ENCODE results near the gene ADCYAP1.
"Not testable (repeated sequence)": the region's sequence is repeated elsewhere in the genome, so short reads cannot be mapped to it uniquely, and the experiment has no call there.

- not testable (repeated sequence) for TF ChIP-seq POLR2A (IDR thresholded peaks at IDR 0.05)
- TF ChIP-seq, protein P1, sequence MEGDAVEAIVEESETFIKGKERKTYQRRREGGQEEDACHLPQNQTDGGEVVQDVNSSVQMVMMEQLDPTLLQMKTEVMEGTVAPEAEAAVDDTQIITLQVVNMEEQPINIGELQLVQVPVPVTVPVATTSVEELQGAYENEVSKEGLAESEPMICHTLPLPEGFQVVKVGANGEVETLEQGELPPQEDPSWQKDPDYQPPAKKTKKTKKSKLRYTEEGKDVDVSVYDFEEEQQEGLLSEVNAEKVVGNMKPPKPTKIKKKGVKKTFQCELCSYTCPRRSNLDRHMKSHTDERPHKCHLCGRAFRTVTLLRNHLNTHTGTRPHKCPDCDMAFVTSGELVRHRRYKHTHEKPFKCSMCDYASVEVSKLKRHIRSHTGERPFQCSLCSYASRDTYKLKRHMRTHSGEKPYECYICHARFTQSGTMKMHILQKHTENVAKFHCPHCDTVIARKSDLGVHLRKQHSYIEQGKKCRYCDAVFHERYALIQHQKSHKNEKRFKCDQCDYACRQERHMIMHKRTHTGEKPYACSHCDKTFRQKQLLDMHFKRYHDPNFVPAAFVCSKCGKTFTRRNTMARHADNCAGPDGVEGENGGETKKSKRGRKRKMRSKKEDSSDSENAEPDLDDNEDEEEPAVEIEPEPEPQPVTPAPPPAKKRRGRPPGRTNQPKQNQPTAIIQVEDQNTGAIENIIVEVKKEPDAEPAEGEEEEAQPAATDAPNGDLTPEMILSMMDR (IDR thresholded peaks at IDR 0.05), result not testable (repeated sequence)
These were observed 31.2 kb upstream of the ADCYAP1 start for GRCh38 chr18:873426-873825.

Measured in body of pancreas (tissue), 4 donors.